ENCODE data around the gene LNX2. TPM values are rescaled to one million over a fixed set of nuclear protein-coding genes. Genes with fewer than 3 reads are reported as not detected.

The LNX2 gene
- total RNA-seq, 1 experiment from 2014 or later, result 6.4 TPM

- no peaks in the 10 kb centered on the region for H3K4me1 ChIP-seq (ENCODE audit: insufficient read depth, low read length, poor library complexity, severe bottlenecking)
- no peaks in the 10 kb centered on the region for H3K27me3 ChIP-seq (replicated peaks; ENCODE audit: insufficient read depth, low read depth, low read length, poor library complexity)
- ChIA-PET POLR2A (ENCODE audit: low non-redundant PET) (no interaction called here), CTCF (no interaction called here)
- no TSS peak for BruUV-seq (replicated peaks)
- TF ChIP-seq CTCF (conservative IDR thresholded peaks at IDR 0.05; ENCODE audit: low read depth, low read length), result no peak
- no peak for TF ChIP-seq EZH2 (IDR thresholded peaks at IDR 0.05; ENCODE audit: borderline replicate concordance, low read depth, low read length, poor library complexity, severe bottlenecking)
- H3K4me3 ChIP-seq (ENCODE audit: low read depth, low read length, poor library complexity, severe bottlenecking), result no peak overlapping the region
- peaks cover 3% of the 10 kb centered on the region for H3K9me3 ChIP-seq (ENCODE audit: low read depth, low read length, poor library complexity, severe bottlenecking)
- DNase-seq (ENCODE audit: low spot score), result no peak
- H3K36me3 ChIP-seq (ENCODE audit: insufficient read depth, low read length, poor library complexity, severe bottlenecking), result no peaks in the 10 kb centered on the region
- intact Hi-C loops (cut with micrococcal nuclease; ENCODE audit: unreplicated experiment), result no loop called here
- H3K27ac ChIP-seq (ENCODE audit: low read depth, low read length, poor library complexity, severe bottlenecking), result no peak overlapping the region
Observed at GRCh38 chr13:27570906-27571305, 49.4 kb downstream of the LNX2 start.

DNA sequence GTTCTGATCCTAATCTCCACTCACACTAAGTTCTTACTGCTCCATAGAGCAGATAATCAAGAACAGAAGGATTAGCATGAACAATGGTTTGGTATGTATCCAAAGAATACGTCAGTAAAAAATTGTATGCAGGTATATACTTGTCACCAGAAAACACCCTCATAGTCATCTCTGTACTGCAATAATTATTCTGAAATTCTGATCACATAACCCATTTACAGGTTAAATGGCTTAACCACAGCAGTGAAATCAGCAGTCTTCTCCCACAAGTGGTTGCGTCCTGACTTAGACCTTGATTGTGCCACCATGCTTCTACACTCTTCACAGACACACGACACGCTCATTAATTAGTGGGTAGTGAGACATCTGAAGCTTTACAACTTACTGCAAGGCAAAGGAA lies 50.9 kb downstream of the LNX2 start:
- Histone ChIP-seq H3K27ac (ENCODE audit: low read depth, low read length, poor library complexity, severe bottlenecking) (no peak overlapping the region), H3K4me1 (ENCODE audit: insufficient read depth, low read length, poor library complexity, severe bottlenecking) (no peaks in the 10 kb centered on the region), H3K4me3 (ENCODE audit: low read depth, low read length, poor library complexity, severe bottlenecking) (no peak overlapping the region), H3K36me3 (ENCODE audit: insufficient read depth, low read length, poor library complexity, severe bottlenecking) (no peaks in the 10 kb centered on the region), H3K27me3 (replicated peaks; ENCODE audit: insufficient read depth, low read depth, low read length, poor library complexity) (no peaks in the 10 kb centered on the region), H3K9me3 (ENCODE audit: low read depth, low read length, poor library complexity, severe bottlenecking) (no peaks in the 10 kb centered on the region)
- intact Hi-C loops (cut with micrococcal nuclease; ENCODE audit: unreplicated experiment), result no loop called here
- TF ChIP-seq EZH2 (IDR thresholded peaks at IDR 0.05; ENCODE audit: borderline replicate concordance, low read depth, low read length, poor library complexity, severe bottlenecking) (no peak), CTCF (conservative IDR thresholded peaks at IDR 0.05; ENCODE audit: low read depth, low read length) (no peak)
- ChIA-PET CTCF (no interaction called here), POLR2A (ENCODE audit: low non-redundant PET) (no interaction called here)
- BruUV-seq (replicated peaks), result no TSS peak
- DNase-seq (ENCODE audit: low spot score), result no peak

DNA sequence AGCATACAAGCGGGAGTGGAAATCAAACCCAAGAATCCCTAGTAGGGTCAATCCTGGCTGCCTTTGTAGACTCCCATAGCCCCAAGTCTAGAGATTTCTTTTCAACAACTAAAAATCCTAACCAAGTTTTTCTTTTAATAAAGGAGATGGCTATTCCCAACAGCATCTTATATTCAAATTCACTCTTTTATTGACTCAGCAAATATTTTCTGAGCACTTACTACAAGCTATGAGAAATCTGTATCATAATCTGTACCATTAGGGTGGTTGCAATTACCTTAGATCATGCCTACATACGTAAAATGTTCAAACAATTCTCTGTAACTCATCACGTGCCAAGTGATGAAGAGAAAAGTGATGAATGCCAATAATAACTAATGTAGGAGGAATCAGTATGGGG lies 54.5 kb downstream of the LNX2 start:
- no peaks in the 10 kb centered on the region for H3K4me1 ChIP-seq (ENCODE audit: insufficient read depth, low read length, poor library complexity, severe bottlenecking)
- POLR2A ChIA-PET (ENCODE audit: low non-redundant PET), result no interaction called here
- no peaks in the 10 kb centered on the region for H3K27me3 ChIP-seq (replicated peaks; ENCODE audit: insufficient read depth, low read depth, low read length, poor library complexity)
- H3K27ac ChIP-seq (ENCODE audit: low read depth, low read length, poor library complexity, severe bottlenecking), result no peak overlapping the region
- no peaks in the 10 kb centered on the region for H3K36me3 ChIP-seq (ENCODE audit: insufficient read depth, low read length, poor library complexity, severe bottlenecking)
- TF ChIP-seq CTCF (conservative IDR thresholded peaks at IDR 0.05; ENCODE audit: low read depth, low read length) (no peak), EZH2 (IDR thresholded peaks at IDR 0.05; ENCODE audit: borderline replicate concordance, low read depth, low read length, poor library complexity, severe bottlenecking) (no peak)
- DNase-seq (ENCODE audit: low spot score), result no peak
- CTCF ChIA-PET, result no interaction called here
- H3K4me3 ChIP-seq (ENCODE audit: low read depth, low read length, poor library complexity, severe bottlenecking), result no peak overlapping the region
- intact Hi-C loops (cut with micrococcal nuclease; ENCODE audit: unreplicated experiment), result no loop called here
- BruUV-seq (replicated peaks), result no TSS peak
- H3K9me3 ChIP-seq (ENCODE audit: low read depth, low read length, poor library complexity, severe bottlenecking), result no peaks in the 10 kb centered on the region

All from A673 (cell line).